IPS-18a (cell line): ENCODE data around the gene CST11.

ENCODE experiments used
- H3K27ac ChIP-seq: one replicate; pipeline ENCODE4 v1.5.1; 2013; ENCODE audit warnings: low read length
- H3K27me3 ChIP-seq: one replicate; pipeline ENCODE4 v1.6.1; 2013; ENCODE audit warnings: mild to moderate bottlenecking, low read length; ENCODE audit not compliant: control insufficient read depth, insufficient read depth
- H3K36me3 ChIP-seq: one replicate; pipeline ENCODE4 v1.6.1; 2013; ENCODE audit warnings: low read depth, low read length; ENCODE audit not compliant: control insufficient read depth
- H3K4me1 ChIP-seq: one replicate; pipeline ENCODE4 v1.6.1; 2013; ENCODE audit warnings: low read depth, low read length; ENCODE audit not compliant: control insufficient read depth
- H3K4me3 ChIP-seq: one replicate; pipeline ENCODE4 v1.5.1; 2013; ENCODE audit warnings: low read length
- H3K9ac ChIP-seq: one replicate; pipeline ENCODE4 v1.6.1; 2013; ENCODE audit warnings: mild to moderate bottlenecking, low read length, moderate library complexity
- H3K9me3 ChIP-seq: one replicate; pipeline ENCODE4 v1.6.1; 2013; ENCODE audit warnings: low read depth, low read length; ENCODE audit not compliant: control insufficient read depth

Gene CST11

GRCh38 chr20:23404196-23404595, 48.5 kb downstream of the CST11 start:
- Histone ChIP-seq H3K4me1 (no peaks in the 10 kb centered on the region), H3K9ac (no peak overlapping the region), H3K9me3 (no peaks in the 10 kb centered on the region), H3K27me3 (no peaks in the 10 kb centered on the region), H3K27ac (no peak overlapping the region), H3K36me3 (peaks cover 6% of the 10 kb centered on the region), H3K4me3 (no peak overlapping the region)

GRCh38 chr20:23403751-23404150, 48.9 kb downstream of the CST11 start:
- Histone ChIP-seq H3K4me1 (no peaks in the 10 kb centered on the region), H3K27ac (no peak overlapping the region), H3K27me3 (no peaks in the 10 kb centered on the region), H3K9ac (no peak overlapping the region), H3K4me3 (no peak overlapping the region), H3K36me3 (peaks cover 6% of the 10 kb centered on the region), H3K9me3 (no peaks in the 10 kb centered on the region)

DNA sequence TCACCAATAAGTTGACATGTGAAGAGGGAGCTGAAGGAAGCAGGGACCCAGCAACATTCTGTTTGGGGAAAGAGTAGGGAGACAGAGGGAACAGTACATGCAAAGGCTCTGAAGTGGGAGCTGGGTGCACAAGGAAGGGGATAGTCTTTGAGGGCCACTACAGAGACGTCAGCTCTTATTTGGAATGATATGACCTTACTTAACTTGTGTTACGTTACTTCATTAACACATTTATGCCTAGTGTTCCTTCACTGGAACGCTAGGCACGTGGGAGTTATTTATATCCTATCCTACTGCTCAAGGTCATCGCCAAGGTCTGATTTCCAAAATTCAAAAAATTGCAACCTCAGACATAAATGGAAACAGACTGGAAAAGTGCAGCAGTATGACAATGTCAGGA, 51.6 kb downstream of the CST11 start:
- no peaks in the 10 kb centered on the region for H3K27me3 ChIP-seq
- H3K36me3 ChIP-seq: peaks cover 6% of the 10 kb centered on the region
- no peaks in the 10 kb centered on the region for H3K9me3 ChIP-seq
- H3K4me3 ChIP-seq: no peak overlapping the region
- no peaks in the 10 kb centered on the region for H3K4me1 ChIP-seq
- H3K27ac ChIP-seq: no peak overlapping the region
- no peak overlapping the region for H3K9ac ChIP-seq
